ENCODE results near the gene C2orf69. TPM values are rescaled to one million over a fixed set of nuclear protein-coding genes. Genes with fewer than 3 reads are reported as not detected.

C2orf69 gene
- 20.9 and 27.4 TPM in 2 replicates for total RNA-seq

GRCh38 chr2:199911052-199911876 lies at the start of gene C2orf69:
C2orf69 (plus strand) TSS chr2:199911293; CDS start chr2:199911439, 146 bp downstream.

GRCh38 chr2:199955339-199956061 lies 44.4 kb downstream of the C2orf69 start, which contains the start of the genes MAIP1 and TYW5:
MAIP1 (plus strand) TSS chr2:199955582; CDS start chr2:199955799, 217 bp downstream.
TYW5 (minus strand) TSS chr2:199955491; CDS start chr2:199955470, 21 bp downstream.

Small RNA genes lying within 50 kb of the gene (small RNA-seq; reads per million reads assigned to genes)
- gene AC108032.1 (not detected), gene RN7SL717P (not detected)

Other genes with a start within 250 kb of the C2orf69 start
- gene FTCDNL1, start 60.1 kb upstream of the C2orf69 start, total RNA-seq, result 1.8 and 2.2 TPM in 2 replicates
- gene TYW5, start 44.2 kb downstream of the C2orf69 start, total RNA-seq, result 5.9 and 6.8 TPM in 2 replicates
- 24.3 and 26.0 TPM in 2 replicates for gene MAIP1, start 44.3 kb downstream of the C2orf69 start, total RNA-seq

All from subcutaneous preadipocyte (primary cell).